ENCODE measurements around the gene MGAT4A. TPM values are rescaled to one million over a fixed set of nuclear protein-coding genes. Genes with fewer than 3 reads are reported as not detected.

Gene MGAT4A
- total and polyA plus RNA-seq, 4 donors, result 16.1 to 43.7 (median 31.9) TPM

GRCh38 chr2:98697651-98698337 is 33.1 kb downstream of the MGAT4A start:
- H3K27ac ChIP-seq (ENCODE audit: low read depth in 1 of 2, low read length in 1 of 2), result no peak overlapping the region
- no peak for TF ChIP-seq CTCF (IDR thresholded peaks at IDR 0.05; ENCODE audit: control extremely low read depth, extremely low read depth)
- H3K9me3 ChIP-seq (ENCODE audit: control insufficient read depth in 4 of 4, insufficient read depth in 3 of 4, low read length in 3 of 4), result no peaks in the 10 kb centered on the region
- H3K36me3 ChIP-seq (ENCODE audit: control insufficient read depth in 4 of 4, insufficient read depth in 4 of 4, low read length in 4 of 4), result peaks cover 0 to 2% (median 0%) of the 10 kb centered on the region in 4 donors
- ATAC-seq (ENCODE audit: insufficient read depth, low FRiP score) (no peak), DNase-seq (no peak)
- no peak overlapping the region for H3K9ac ChIP-seq (ENCODE audit: insufficient read depth in 1 of 2, low read length in 2 of 2)
- 78 to 86% methylated on average over 5 of the region's 5 CpGs for WGBS, 2 donors
- H3K4me3 ChIP-seq, result no peak overlapping the region
- H3K27me3 ChIP-seq (ENCODE audit: control insufficient read depth in 3 of 3, insufficient read depth in 3 of 3, low read length in 2 of 3), result no peaks in the 10 kb centered on the region
- peaks cover 0 to 18% (median 15%) of the 10 kb centered on the region in 5 donors for H3K4me1 ChIP-seq (ENCODE audit: control insufficient read depth in 5 of 5, insufficient read depth in 5 of 5, low read length in 5 of 5)

- ATAC-seq (ENCODE audit: insufficient read depth, low FRiP score), result no peak
Observed at GRCh38 chr2:98696200-98696599, 34.7 kb downstream of the MGAT4A start.

GRCh38 chr2:98695255-98695654 is 35.7 kb downstream of the MGAT4A start:
- Histone ChIP-seq H3K27ac (ENCODE audit: low read depth in 1 of 2, low read length in 1 of 2) (no peak overlapping the region), H3K4me3 (no peak overlapping the region), H3K4me1 (ENCODE audit: control insufficient read depth in 5 of 5, insufficient read depth in 5 of 5, low read length in 5 of 5) (peaks cover 0 to 13% (median 0%) of the 10 kb centered on the region in 5 donors), H3K36me3 (ENCODE audit: control insufficient read depth in 4 of 4, insufficient read depth in 4 of 4, low read length in 4 of 4) (peaks cover 0 to 2% (median 0%) of the 10 kb centered on the region in 4 donors), H3K9me3 (ENCODE audit: control insufficient read depth in 4 of 4, insufficient read depth in 3 of 4, low read length in 3 of 4) (no peaks in the 10 kb centered on the region), H3K9ac (ENCODE audit: insufficient read depth in 1 of 2, low read length in 2 of 2) (no peak overlapping the region), H3K27me3 (ENCODE audit: control insufficient read depth in 3 of 3, insufficient read depth in 3 of 3, low read length in 2 of 3) (no peaks in the 10 kb centered on the region)
- DNase-seq (no peak), ATAC-seq (ENCODE audit: insufficient read depth, low FRiP score) (no peak)
- 86 to 94% methylated on average over 3 of the region's 3 CpGs for WGBS, 2 donors
- TF ChIP-seq CTCF (IDR thresholded peaks at IDR 0.05; ENCODE audit: control extremely low read depth, extremely low read depth), result no peak

More at GRCh38 chr2:98696200-98696599, 34.7 kb downstream of the MGAT4A start:
- peaks cover 0 to 2% (median 0%) of the 10 kb centered on the region in 4 donors for H3K36me3 ChIP-seq (ENCODE audit: control insufficient read depth in 4 of 4, insufficient read depth in 4 of 4, low read length in 4 of 4)
- H3K9me3 ChIP-seq (ENCODE audit: control insufficient read depth in 4 of 4, insufficient read depth in 3 of 4, low read length in 3 of 4), result no peaks in the 10 kb centered on the region
- no peak overlapping the region for H3K4me3 ChIP-seq
- H3K4me1 ChIP-seq (ENCODE audit: control insufficient read depth in 5 of 5, insufficient read depth in 5 of 5, low read length in 5 of 5), result peaks cover 0 to 17% (median under 1%) of the 10 kb centered on the region in 5 donors
- WGBS, 2 donors, result 84 to 86% methylated on average over 4 of the region's 4 CpGs
- TF ChIP-seq CTCF (IDR thresholded peaks at IDR 0.05; ENCODE audit: control extremely low read depth, extremely low read depth), result no peak
- no peak overlapping the region for H3K27ac ChIP-seq (ENCODE audit: low read depth in 1 of 2, low read length in 1 of 2)
- no peaks in the 10 kb centered on the region for H3K27me3 ChIP-seq (ENCODE audit: control insufficient read depth in 3 of 3, insufficient read depth in 3 of 3, low read length in 2 of 3)
- no peak overlapping the region for H3K9ac ChIP-seq (ENCODE audit: insufficient read depth in 1 of 2, low read length in 2 of 2)
- peak in 1 of 3 donors; percentile 38 for DNase-seq
